HL-60 (cell line): ENCODE data around the gene PCDHA6.
"Not testable (repeated sequence)": the region's sequence is repeated elsewhere in the genome, so short reads cannot be mapped to it uniquely, and the experiment has no call there.

Experiments
- DNase-seq, 2 experiments: peaks; one replicate each; pipeline ENCODE4 v3.0.0-alpha.2; 2010 to 2020; ENCODE audit warnings: low read depth in 1 of 2, low spot score in 1 of 2
- H3K27ac ChIP-seq: fragments of 250-450 bp; sonication (Bioruptor Pico); replicated peaks from 2 replicates; pipeline ENCODE4 v1.5.1; 2020; ENCODE audit warnings: mild to moderate bottlenecking, moderate library complexity
- H3K27me3 ChIP-seq: fragments of 250-450 bp; sonication (Bioruptor Pico); 2 replicates; pipeline ENCODE4 v1.5.1; 2021; ENCODE audit warnings: mild to moderate bottlenecking, moderate library complexity; ENCODE audit not compliant: insufficient read depth, poor library complexity, severe bottlenecking
- H3K4me3 ChIP-seq: replicated peaks from 2 replicates; pipeline ENCODE4 v1.5.1; 2011; ENCODE audit warnings: mild to moderate bottlenecking, control low read depth, low read length; ENCODE audit not compliant: insufficient read depth
- GABPA ChIP-seq: IDR thresholded peaks from 2 replicates; pipeline ENCODE4 v1.6.1; 2012; ENCODE audit warnings: low read depth
- POLR2AphosphoS5 ChIP-seq: IDR thresholded peaks from 2 replicates; pipeline ENCODE4 v1.6.1; 2012; ENCODE audit warnings: low read depth
- SPI1 ChIP-seq: IDR thresholded peaks from 2 replicates; pipeline ENCODE4 v1.6.1; 2012; ENCODE audit warnings: low read depth, mild to moderate bottlenecking, borderline replicate concordance
- TF ChIP-seq, protein P1 (sequence below): IDR thresholded peaks from 2 replicates; pipeline ENCODE4 v1.6.1; 2012; ENCODE audit warnings: low read depth; ENCODE audit not compliant: insufficient replicate concordance
- TF ChIP-seq, protein P2 (sequence below): IDR thresholded peaks from one replicate; pipeline ENCODE4 v1.5.1; 2011; ENCODE audit warnings: low read length, control low read depth, inconsistent platforms; ENCODE audit not compliant: insufficient read depth

Gene PCDHA6

DNA sequence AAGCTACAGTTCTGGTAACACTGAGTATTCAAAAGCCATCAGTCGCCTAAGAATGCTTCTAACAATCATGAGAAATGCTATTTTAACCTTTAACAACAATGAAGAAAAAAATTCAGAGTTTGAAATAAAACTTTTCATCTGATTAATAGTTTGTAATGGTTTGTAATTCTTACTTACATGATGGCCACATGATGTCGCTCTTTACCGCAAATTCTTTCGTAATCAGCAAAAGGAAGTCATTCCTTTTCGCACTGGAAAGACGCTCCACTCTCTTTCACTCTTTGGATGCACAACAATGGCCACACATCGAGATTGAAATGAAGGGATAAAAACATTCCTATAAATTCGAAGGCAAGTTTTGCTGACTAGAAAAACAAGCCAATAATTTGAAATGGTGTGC lies 6.2 kb downstream of the PCDHA6 start, which contains the start of gene PCDHA7:
Gene PCDHA7, plus strand, starts transcription at position 277 of the 400 bp plus-strand sequence. Its CDS starts 115 bp downstream, at position 392.
- TF ChIP-seq, protein P1, sequence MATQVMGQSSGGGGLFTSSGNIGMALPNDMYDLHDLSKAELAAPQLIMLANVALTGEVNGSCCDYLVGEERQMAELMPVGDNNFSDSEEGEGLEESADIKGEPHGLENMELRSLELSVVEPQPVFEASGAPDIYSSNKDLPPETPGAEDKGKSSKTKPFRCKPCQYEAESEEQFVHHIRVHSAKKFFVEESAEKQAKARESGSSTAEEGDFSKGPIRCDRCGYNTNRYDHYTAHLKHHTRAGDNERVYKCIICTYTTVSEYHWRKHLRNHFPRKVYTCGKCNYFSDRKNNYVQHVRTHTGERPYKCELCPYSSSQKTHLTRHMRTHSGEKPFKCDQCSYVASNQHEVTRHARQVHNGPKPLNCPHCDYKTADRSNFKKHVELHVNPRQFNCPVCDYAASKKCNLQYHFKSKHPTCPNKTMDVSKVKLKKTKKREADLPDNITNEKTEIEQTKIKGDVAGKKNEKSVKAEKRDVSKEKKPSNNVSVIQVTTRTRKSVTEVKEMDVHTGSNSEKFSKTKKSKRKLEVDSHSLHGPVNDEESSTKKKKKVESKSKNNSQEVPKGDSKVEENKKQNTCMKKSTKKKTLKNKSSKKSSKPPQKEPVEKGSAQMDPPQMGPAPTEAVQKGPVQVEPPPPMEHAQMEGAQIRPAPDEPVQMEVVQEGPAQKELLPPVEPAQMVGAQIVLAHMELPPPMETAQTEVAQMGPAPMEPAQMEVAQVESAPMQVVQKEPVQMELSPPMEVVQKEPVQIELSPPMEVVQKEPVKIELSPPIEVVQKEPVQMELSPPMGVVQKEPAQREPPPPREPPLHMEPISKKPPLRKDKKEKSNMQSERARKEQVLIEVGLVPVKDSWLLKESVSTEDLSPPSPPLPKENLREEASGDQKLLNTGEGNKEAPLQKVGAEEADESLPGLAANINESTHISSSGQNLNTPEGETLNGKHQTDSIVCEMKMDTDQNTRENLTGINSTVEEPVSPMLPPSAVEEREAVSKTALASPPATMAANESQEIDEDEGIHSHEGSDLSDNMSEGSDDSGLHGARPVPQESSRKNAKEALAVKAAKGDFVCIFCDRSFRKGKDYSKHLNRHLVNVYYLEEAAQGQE: no peak
- TF ChIP-seq, protein P2, sequence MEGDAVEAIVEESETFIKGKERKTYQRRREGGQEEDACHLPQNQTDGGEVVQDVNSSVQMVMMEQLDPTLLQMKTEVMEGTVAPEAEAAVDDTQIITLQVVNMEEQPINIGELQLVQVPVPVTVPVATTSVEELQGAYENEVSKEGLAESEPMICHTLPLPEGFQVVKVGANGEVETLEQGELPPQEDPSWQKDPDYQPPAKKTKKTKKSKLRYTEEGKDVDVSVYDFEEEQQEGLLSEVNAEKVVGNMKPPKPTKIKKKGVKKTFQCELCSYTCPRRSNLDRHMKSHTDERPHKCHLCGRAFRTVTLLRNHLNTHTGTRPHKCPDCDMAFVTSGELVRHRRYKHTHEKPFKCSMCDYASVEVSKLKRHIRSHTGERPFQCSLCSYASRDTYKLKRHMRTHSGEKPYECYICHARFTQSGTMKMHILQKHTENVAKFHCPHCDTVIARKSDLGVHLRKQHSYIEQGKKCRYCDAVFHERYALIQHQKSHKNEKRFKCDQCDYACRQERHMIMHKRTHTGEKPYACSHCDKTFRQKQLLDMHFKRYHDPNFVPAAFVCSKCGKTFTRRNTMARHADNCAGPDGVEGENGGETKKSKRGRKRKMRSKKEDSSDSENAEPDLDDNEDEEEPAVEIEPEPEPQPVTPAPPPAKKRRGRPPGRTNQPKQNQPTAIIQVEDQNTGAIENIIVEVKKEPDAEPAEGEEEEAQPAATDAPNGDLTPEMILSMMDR: no peak
- TF ChIP-seq SPI1 (no peak), POLR2AphosphoS5 (no peak), GABPA (no peak)
- Histone ChIP-seq H3K27me3 (no peaks in the 10 kb centered on the region), H3K4me3 (no peak within 1 kb of the TSS), H3K27ac (no peak within 1 kb of the TSS)
- DNase-seq: no peak

DNA sequence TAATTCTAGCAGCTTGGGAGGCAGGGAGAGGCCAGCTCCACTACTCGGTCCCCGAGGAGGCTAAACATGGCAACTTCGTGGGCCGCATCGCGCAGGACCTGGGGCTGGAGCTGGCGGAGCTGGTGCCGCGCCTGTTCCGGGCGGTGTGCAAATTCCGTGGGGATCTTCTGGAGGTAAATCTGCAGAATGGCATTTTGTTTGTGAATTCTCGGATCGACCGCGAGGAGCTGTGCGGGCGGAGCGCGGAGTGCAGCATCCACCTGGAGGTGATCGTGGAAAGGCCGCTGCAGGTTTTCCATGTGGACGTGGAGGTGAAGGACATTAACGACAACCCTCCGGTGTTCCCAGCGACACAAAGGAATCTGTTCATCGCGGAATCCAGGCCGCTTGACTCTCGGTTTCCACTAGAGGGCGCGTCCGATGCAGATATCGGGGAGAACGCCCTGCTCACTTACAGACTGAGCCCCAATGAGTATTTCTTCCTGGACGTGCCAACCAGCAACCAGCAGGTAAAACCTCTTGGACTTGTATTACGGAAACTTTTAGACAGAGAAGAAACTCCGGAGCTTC lies 6.8 kb downstream of the PCDHA6 start:
- not testable (repeated sequence) for H3K27me3 ChIP-seq, DNase-seq, H3K27ac ChIP-seq, H3K4me3 ChIP-seq

DNA sequence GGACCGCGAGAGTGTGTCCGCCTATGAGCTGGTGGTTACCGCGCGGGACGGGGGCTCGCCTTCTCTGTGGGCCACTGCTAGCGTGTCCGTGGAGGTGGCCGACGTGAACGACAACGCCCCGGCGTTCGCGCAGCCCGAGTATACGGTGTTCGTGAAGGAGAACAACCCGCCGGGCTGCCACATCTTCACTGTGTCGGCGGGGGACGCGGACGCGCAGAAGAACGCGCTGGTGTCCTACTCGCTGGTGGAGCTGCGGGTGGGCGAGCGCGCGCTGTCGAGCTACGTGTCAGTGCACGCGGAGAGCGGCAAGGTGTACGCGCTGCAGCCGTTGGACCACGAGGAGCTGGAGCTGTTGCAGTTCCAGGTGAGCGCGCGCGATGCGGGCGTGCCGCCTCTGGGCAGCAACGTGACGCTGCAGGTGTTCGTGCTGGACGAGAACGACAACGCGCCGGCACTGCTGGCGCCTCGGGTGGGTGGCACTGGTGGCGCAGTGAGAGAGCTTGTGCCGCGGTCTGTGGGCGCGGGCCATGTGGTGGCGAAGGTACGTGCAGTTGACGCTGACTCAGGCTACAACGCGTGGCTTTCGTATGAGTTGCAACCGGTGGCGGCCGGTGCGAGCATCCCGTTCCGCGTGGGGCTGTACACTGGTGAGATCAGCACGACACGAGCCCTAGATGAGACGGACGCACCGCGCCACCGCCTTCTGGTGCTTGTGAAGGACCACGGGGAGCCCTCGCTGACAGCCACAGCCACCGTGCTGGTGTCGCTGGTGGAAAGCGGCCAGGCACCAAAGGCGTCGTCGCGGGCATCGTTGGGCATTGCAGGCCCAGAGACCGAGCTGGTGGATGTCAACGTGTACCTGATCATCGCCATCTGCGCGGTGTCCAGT lies 8.1 kb downstream of the PCDHA6 start:
- no peak for DNase-seq
- no peak overlapping the region for H3K4me3 ChIP-seq
- no peak for TF ChIP-seq GABPA
- no peak for TF ChIP-seq POLR2AphosphoS5
- TF ChIP-seq, protein P1: no peak
- TF ChIP-seq SPI1: no peak
- TF ChIP-seq, protein P2: no peak
- H3K27ac ChIP-seq: no peak overlapping the region
- no peaks in the 10 kb centered on the region for H3K27me3 ChIP-seq

DNA sequence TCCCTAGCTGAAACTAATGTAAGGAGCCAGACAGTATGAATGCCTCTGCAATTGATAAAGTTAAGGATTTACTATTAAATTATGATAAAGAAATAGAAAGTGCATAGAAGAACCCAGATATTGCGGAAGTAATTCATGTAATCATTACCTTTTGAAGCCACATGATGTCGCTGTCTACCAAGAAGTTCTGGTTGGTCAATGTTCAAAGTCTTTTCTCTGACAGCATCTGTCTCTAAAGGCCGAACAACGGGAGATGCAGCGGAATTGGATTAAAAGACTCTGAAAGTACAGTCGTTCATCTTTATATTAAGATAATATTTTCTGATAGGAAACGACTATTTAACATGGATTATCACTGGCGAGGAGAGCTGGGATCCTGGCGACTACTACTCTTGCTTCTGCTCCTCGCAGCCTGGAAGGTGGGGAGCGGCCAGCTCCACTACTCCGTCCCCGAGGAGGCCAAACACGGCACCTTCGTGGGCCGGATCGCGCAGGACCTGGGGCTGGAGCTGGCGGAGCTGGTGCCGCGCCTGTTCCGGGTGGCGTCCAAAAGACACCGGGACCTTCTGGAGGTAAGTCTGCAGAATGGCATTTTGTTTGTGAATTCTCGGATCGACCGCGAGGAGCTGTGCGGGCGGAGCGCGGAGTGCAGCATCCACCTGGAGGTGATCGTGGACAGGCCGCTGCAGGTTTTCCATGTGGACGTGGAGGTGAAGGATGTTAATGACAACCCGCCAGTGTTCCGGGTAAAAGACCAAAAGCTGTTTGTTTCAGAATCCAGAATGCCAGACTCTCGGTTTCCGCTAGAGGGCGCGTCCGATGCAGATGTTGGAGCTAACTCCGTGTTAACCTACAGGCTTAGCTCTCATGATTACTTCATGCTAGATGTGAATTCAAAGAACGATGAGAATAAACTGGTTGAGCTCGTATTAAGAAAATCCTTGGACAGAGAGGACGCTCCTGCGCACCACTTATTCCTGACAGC lies 13.5 kb downstream of the PCDHA6 start, which contains the start of gene PCDHA8:
Gene PCDHA8, plus strand, starts transcription at position 210 of the 985 bp plus-strand sequence. Its CDS starts 135 bp downstream, at position 345.
- Histone ChIP-seq H3K27ac (no peak within 1 kb of the TSS), H3K4me3 (no peak within 1 kb of the TSS), H3K27me3 (no peaks in the 10 kb centered on the region)
- DNase-seq: no peak
- TF ChIP-seq, protein P1: no peak
- TF ChIP-seq POLR2AphosphoS5 (no peak), GABPA (no peak)
